GM19467 (cell line): ENCODE data around the gene REV3L.
"Not testable (repeated sequence)": the region's sequence is repeated elsewhere in the genome, so short reads cannot be mapped to it uniquely, and the experiment has no call there.

Experiments
- ATAC-seq: cut with Tn5 transposase; IDR thresholded peaks from one replicate; pipeline ENCODE4 v1.9.1; 2021; ENCODE audit warnings: mild to moderate bottlenecking, moderate library complexity; ENCODE audit not compliant: unreplicated experiment

REV3L gene

DNA sequence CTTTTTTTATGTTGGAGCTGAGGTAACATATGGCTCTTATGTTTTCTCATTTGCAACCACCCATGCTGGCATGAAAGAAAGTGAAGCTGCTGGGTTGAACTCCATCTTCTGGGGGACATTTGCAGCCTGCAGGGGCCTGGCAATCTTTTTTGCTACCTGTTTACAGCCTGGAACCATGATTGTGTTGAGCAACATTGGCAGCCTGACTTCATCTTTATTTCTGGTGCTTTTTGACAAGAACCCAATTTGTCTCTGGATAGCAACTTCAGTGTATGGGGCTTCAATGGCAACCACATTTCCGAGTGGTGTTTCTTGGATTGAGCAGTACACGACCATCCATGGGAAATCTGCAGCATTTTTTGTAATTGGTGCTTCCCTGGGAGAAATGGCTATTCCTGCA, 216.7 kb downstream of the REV3L start:
- ATAC-seq, result no peak

DNA sequence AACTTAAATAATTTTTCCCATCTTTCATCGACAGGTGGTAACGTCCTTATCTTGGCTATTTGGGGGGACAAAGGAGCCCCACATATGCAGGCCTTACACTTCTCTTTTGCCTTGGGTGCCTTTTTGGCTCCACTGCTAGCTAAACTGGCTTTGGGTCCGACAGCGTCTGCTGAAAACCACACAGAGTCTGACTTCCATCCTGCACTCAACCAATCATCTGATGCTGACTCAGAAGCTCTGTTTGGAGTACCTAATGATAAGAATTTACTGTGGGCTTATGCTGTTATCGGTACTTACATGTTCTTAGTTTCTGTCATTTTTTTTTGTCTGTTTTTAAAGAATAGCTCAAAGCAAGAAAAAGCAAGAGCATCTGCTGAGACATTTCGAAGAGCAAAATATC, 217.2 kb downstream of the REV3L start:
- no peak for ATAC-seq

DNA sequence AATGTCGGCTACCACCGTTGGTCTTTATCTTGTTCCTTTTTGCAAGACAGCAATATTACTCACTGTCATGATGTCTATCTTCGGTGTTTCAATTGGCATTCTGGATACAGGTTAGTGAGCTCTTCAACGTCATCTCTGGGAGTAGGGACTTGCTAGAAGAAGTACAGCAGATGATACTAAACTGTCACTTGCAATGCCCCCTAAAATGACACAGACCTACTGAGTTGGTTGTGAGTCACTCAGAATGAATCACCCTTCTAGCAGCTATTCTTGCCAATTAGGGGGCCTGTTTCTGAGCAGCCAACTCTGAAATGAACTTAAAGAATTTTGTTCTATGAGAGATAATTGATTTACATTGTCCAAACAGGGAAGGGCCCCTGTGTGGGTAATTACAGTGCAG, 219.2 kb downstream of the REV3L start:
- no peak for ATAC-seq

DNA sequence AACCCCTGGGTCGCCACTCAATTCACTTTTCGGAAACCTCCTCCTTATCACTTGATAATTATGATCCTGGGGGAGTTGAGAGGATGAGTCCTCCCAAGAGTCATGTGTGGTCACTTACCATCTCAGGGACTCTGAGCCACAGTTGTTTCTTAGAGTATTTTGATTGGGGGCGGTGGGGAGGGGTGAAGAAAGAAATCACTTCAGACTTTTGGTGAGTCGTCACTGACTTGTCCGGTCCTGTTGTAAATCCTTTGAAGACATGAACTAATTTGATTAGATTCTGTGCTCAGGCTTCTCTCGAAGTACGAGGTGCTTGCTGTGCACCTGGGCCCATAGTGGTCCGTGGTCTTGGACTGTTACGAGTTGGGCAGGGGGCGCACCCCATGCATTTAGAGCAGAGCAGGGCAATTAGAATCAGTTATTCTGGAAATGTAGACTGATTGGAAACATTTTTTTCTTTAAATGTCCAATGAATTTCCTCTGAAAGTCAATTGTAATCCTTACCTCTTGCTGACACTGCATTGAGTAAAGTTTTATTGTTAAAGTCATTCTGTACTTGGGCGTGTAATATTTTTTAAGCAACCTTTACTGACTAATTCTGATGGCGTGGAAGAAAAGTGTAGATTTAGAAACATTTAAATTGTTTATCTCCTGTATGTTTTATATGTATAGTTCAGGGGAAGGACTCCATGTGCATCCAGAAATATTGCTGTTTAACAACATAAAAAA, 222.3 kb downstream of the REV3L start:
- no peak for ATAC-seq

DNA sequence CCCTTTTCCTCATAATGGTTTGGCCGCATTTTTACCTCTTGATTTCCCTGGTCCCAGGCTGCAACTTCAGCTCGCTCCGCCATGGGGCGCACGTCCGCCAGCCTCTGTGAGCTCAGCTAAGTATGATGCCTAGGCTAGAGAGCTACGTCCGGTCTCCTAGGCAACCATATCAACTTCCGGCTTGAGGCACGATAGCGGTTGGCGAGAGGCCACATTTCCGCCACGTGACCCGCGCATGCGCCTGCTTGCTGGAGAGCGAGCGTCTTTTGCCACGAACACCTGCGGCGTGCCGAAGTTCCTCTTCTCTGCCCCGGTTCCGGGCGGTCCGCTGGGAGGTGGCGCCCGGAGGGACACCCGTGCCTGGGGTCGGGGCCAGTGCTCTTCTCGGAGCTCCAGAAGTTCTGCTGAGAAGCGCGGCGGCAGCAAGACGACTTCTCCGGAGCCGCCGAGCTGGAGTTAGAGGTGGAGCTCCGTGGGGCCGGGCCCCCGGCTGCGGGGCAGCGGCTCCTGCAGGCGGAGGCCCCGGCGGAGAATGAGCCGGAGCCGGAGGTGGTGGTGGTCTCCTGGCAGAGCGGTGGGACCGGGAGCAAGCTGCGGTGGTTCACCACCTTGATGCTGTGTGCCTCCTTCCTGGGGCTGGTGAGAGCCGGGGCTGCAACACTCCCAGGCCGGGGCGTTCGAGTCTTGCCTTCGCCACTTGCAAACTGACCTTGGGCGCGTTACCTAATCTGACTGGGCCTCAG, 223.8 kb downstream of the REV3L start:
- ATAC-seq, result peak; percentile 99

DNA sequence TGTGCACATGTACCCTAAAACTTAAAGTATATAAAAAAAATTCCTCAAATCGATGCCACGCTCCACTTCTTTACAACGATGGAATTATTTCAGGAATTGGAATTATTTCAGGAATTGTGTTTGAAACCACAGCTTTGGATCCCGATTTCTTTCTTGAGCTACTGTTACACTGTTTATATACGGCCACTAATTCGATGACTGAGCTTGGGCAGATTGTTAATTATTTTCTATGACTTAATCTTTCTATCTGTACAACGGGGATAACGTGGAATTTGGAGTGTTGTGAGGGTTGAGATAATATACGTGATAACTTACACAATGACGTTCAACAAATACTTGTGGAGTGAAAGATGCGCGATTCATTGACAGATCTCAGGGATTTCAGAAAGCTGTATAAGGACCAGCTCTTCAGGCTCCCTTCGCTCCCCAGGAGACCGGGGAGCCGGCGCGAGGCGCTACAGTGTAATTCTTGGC, 224.4 kb downstream of the REV3L start:
- ATAC-seq, result no peak

DNA sequence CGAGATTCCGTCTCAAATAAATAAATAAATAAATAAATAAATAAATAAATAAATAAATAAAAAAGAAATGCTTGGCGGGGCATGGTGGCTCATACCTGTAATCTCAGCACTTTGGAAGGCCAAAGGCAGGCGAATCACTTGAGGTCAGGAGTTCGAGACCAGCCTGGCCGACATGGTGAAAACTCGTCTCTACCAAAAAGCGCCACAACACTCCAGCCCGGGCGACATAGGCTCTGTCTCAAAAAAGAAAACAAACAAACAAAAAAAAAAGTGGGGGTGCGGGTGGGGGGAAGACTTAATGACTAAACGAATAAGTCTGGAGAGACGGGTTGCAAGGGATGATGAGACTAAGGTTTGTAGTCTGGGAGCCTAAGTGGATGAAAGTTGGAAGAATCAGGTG, 225.0 kb downstream of the REV3L start:
- no peak for ATAC-seq

DNA sequence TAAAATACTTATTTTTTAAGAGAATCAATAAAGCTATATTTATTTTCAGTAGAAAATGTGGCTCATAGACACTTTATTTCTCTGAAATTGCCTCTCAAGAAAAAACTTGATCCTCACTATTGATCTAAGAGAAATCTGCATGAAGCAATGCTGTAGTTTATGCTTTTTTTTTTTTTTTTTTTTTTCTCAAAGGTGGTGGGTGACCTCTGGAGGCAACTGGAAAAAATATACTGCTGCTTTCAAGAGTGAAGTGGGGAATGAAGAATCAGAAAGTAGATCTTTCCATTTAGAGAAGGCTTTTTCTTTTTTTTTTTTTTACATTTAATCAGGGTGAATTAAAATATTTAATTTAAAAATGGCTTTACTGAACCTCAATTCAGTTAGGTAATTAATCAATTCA, 226.4 kb downstream of the REV3L start:
- ATAC-seq, result no peak

DNA sequence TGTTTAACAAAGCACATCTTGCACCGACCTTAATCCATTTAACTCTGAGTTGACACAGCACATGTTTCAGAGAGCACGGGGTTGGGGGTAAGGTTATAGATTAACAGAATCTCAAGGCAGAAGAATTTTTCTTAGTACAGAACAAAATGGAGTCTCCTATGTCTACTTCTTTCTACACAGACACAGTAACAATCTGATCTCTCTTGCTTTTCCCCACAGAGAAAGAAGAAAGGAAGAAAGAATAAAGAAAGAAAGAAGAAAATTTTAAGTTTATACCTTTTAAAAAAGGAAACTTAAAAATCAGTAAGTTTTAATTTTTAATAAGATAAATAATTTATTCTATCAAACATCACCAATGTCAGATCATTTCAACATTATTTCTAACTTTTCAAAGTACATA, 227.2 kb downstream of the REV3L start:
- ATAC-seq, result not testable (repeated sequence)

DNA sequence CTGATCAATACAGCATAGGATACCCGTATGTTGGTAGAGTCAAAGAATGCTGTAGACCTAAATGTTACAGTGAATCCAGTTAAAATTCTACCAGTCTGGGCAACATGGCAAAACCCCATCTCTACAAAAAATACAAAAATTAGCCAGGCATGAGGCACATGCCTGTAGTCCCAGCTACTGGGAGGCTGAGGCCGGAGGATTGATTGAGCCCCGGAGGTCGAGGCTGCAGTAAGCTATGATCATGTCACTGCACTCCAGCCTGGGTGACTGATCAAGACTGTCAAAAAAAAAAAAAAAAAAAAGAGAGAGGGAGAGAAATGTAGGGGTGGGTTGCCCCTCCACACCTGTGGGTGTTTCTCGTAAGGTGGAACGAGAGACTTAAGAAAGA, 228.2 kb downstream of the REV3L start:
- ATAC-seq, result no peak

DNA sequence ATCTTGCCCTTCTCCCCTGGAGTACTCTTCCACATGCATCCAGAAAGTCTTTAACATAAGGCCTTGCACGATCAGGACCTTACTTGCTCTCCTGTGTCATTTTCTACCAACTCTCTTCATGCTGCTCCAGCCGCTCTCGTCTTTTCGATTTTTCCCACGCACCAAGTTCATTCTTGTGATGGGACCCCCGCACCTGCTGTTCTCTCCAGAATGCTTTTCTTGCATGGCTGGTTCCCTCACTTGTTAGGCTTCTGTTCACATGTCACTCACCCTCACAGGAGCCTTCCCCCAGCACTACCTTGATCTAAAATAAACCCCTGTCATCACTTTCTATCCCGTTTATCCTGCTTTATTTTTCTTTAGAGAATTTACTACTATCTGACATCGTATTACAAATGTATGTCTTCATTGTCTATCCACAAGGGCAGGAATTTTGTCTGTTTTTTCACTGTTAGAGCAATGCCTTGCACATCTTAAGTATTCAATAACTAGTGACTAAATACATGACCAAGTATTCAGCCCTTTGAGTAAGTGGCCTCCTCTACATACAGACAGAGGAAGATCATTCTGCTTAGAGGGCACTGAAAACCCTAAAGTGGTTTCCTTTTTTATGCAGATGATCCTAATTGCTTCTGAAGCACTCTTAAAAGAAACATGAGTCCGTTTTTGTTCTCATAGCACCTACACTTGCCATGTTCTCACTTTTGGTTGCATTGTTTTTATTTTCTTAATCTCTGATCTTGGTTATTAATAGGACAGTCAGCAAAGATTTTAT, 228.8 kb downstream of the REV3L start:
- ATAC-seq, result no peak

DNA sequence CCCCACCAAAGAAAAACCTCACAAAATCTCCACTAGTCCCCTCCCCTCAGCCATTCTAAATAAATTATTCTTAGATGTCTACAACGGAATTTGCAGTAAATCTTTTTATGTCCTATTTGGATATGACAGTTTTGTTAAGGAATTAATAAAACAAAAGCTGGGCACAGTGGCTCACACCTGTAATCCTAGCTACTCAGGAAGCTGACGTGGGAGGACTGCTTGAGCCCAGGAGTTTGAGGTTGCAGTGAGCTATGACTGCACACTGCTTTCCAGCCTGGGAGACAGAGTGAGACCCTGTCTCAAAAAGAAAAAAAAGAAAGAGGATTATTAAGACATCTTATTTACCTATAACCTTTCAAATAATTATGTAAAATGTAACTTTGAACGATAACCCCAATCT, 230.3 kb downstream of the REV3L start:
- ATAC-seq, result no peak

DNA sequence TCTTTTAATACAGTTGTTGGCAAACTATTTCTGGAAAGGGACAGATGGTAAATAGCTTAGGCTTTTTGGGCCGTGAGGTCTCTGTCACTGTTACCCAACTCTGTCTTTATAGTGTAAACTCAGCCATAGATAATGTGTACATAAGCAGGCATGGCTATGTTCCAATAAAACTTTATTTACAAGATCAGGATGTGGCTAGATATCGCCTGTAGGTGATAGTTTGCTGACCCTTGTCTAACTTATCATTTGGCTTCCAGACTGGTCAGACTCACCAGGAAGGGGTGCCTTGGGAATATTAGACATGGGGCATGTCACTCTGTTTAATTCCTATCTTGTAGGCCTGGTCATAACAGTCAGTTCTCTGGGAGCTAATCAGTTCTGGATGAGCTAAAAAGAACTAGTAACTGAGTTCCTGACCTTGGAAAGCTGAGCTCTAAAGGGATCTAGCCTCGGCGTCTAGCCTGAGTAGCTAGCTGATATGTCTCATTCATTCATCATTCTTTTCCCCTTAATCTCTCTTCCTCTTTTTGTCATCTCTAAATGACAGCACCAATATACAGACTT, 232.1 kb downstream of the REV3L start:
- ATAC-seq, result no peak
